AG08396 (cell line): Measurements from ENCODE around the gene PML.
"Not testable (repeated sequence)": the region's sequence is repeated elsewhere in the genome, so short reads cannot be mapped to it uniquely, and the experiment has no call there.

Experiments used
- DNase-seq: peaks from one replicate; pipeline ENCODE4 v3.0.0; 2012; ENCODE audit warnings: low spot score, mixed read lengths

Gene PML

DNA sequence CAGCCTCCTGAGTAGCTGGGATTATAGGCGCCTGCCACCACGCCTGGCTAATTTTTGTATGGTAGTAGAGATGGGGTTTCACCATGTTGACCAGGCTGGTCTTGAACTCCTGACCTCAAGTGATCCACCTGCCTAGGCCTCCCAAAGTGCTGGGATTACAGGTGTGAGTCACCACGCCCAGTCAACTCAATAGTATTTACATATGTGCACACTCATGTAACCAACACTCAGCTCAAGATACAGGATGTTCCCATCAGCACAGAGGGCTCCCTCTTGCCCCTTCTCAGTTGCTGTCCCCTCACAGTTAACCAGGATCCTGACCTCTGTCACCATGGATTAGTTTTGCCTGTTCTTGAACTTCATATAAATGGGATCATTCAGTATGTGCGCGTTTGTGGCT, 61.8 kb downstream of the PML start:
- not testable (repeated sequence) for DNase-seq

- not testable (repeated sequence) for DNase-seq
These were observed 64.7 kb downstream of the PML start for GRCh38 chr15:74059050-74059833.

DNA sequence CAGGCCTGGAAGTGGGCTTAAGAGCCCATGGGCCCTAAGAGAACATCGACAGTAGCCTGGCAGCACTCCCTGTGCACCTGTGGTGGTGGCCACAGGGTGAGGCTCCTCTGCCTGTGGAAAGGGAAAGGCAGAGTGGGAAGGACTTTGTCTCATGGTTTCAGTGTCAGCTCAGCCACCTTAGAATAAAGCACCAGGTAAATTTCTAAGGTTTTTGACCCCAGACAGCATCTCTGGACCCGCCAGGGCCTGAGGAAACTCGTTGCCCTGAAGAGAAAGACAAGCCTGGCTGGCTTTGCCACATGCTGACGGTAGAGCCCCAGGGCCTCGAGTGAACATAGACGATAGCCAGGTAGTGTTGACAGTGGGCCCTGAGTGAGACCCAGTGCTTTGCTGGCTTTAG, 65.7 kb downstream of the PML start:
- DNase-seq: no peak

DNA sequence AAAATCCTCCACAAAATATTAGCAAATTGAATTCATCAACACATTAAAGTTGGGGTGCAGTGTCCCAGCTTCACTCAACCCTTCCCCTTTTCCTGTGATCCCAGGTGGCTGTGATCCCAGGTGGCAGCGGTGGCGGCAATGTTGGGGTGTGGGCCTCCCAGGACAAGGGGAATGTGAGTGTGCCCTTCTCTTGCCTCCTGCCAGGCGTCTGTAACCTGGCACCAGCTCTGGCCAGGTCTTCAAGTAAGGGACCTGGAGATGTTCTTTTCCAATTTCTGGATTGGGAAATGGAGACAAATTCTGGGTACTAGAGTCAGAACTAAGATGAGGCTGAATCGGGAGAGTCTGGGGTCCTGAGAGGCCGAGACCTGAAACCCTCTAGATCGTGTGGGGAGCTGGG, 67.7 kb downstream of the PML start:
- DNase-seq: no peak

DNA sequence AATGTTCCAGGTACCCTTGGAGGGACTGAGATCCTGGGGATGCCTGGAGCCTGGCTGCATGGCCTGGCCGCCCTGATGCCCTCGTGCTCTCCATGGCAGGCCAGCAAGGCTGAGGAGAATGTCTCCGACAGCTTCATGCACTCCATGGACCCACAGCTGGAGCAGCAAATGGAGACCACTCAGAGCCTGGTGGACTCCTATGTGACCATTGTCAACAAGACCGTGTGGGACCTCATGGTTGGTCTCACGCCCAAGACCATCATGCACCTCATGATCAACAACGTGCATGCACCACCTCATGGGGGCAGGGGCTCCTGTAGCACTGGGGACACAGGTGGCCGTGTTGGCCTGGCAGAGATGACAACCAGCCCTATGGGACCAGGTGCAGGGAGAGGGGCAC, 68.2 kb downstream of the PML start:
- no peak for DNase-seq

DNA sequence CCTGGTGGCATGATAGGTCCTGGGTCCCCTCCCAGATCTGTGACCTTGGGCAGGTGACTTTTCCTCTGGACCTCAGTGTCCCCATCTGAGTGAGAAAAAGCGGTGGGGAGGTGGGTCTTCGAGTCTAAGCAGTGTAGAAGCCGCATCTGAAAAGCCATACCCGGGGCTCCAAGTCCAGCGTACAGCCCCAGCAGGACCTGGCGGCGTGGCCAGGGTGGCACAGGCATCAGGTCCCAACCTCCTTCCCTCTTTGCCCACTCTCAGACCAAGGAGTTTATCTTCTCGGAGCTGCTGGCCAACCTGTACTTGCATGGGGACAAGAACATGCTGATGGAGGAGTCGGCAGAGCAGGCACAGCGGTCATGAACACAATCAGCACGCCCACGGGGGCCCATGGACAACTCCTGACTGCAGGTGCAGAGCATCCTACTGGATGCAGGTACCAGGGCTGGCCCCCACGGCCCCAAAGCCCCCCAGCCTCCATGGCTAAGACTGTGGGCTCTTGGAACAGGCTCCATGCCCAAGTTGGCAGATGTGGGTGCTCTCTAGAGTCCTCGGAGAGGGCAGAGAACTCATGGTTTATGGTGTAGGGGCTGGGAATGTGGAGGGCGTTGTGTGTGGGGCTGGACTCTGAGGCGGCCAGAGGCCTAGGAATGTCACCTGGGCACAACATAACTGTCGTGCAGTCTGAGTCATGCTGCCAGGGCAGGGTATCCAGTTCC, 69.1 kb downstream of the PML start:
- not testable (repeated sequence) for DNase-seq

GRCh38 chr15:74064183-74064582, 69.7 kb downstream of the PML start:
- DNase-seq: not testable (repeated sequence)

GRCh38 chr15:74064822-74065221, 70.3 kb downstream of the PML start:
- not testable (repeated sequence) for DNase-seq

DNA sequence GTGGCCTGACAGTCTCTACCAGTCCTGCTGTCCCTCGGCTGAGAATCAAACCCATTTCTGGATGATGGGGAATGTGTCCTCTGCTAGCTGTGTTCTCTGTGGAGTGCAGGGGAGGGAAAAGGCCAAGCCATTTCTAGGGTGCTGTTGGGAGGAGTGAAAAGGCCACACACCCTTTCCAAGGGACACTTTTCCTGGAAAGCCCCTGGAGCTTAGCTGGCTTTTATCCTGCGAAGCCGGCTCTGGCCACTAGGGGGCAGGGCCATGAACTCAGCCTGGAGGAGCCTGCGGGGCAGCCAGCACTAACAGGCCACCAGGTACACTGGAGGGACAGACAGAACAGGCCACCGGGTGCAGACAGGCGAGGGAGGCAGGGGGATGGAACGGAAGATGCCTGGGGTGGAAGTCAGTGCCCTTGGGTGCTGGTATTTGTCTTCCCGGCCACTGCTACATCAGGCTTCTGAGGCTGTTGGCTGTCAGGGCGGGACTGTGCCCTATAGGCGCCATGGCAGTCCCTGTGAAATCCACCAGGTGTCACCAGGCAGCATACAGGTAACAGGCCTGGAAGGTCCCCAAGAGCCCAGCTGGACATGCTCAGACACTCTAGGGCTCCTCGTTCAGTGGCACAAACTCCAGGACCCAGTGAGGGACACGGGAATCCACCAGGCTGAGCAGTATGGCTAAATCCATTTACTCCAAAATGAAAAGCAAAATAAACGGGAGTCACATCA, 71.3 kb downstream of the PML start:
- DNase-seq: not testable (repeated sequence)

DNA sequence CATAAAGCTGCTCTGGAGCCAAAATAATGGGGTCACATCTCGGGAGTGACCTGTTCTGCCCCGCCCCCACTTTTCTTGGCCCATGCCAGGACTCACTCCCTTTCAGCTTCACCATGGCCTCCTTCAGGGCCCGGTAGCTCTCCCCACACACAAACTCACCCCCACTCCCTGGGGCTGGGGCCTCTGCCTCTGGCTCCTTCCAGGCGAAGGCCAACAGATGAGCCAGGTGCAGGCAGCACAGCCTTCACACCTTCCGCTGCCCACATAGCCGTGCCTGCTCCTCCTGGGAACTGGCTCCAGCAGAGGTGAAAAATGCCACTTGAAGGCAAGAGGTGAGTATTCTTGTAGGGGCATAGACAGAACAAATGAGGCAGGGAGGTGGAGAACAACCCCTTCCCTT, 77.1 kb downstream of the PML start:
- DNase-seq: not testable (repeated sequence)

GRCh38 chr15:74072132-74072531, 77.6 kb downstream of the PML start:
- not testable (repeated sequence) for DNase-seq

DNA sequence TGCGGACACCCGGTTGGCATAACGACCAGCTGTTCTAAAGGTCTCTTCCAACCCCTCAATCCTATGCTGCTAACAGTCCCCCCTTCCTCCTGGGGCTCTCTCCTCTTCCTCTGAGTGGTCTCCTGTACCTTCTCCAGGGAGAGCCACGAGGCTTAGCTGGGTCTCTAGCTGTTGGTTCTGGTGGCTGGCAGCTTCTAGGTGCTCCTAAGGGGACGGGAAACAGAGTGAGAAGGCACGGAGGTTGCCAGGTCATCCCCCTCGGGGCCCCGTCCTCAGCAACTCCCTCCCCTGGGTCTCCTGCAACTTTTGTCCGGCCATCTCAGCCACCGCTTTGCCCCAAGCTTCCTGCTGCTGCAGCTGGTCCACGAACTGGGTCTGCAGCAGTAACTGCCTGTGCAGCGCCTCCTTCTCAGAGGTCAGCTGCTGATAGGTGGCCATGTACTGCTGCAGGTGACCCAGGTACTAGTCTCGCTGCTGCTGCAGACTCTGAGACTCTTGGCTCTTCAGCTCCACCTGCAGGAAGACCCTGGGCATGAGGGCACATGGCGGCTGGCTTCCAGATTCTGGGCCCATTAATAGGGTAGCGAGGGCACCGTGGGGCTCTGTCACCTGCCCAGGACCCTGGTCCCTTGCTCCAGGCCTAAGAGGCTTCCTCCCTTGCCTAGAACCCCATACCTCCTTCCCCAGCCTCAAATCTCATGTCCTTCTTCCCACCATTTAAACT, 78.3 kb downstream of the PML start:
- not testable (repeated sequence) for DNase-seq

GRCh38 chr15:74075781-74076180, 81.3 kb downstream of the PML start:
- DNase-seq: not testable (repeated sequence)

- DNase-seq: not testable (repeated sequence)
These were observed 87.9 kb downstream of the PML start, which contains the start of gene GOLGA6A for GRCh38 chr15:74082450-74082849. Gene GOLGA6A, minus strand, starts transcription at chr15:74082550. Its CDS starts 41 bp downstream, at chr15:74082509.

DNA sequence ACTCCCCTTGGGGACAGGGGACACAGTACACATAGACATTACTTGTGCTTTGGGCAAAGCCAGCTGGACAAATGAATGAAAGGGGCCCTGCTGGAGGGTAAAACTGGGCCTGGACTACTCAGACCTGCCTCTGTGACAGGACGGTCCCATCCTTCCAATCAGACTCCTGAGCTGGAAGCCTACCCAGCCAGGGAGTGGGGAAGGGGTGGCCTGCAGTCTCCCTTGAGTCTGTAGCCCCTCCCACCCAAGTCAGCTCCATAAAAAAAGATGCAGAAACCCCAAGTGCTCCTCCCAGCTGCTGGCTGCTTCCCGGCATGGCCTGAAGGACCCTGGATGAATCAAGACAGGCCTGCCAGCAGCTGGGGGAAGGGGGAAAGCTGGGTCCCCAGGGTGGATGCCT, 100.1 kb downstream of the PML start:
- not testable (repeated sequence) for DNase-seq

GRCh38 chr15:74095610-74096009, 101.1 kb downstream of the PML start:
- DNase-seq: not testable (repeated sequence)

DNA sequence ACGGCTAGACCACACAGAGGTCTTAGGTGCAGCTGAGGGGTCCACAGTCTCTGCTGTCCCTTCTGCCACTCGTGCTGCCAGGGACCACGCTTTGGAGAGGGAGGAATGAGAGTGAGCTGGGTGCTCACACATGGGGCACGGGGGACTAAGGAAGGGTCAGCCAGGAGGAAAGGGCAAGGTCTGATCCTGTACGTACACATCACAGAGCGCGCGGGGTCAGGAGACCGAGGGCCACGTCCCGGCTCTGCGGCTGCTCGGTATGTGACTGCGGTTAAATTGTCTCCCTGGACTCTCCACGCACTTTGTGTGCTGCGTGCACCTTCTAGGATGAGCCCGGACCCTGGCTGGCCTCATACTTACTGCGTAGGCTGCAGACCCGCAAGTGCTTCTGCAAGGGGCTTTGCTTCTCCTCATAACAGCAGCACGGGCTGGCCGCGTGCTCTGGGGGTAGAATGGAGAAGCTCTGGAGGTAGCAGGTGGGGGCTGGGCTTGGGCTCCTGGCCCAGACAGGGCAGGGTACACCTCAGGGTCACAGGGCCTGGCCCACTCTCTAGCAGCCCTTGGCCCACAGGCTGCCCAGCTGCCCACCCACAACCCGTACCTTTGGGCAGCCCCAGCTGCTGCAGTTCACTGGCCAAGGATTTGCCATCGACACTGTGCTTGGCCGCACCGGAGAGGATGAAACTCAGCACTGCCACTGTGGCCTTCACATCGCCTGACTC, 102.4 kb downstream of the PML start:
- DNase-seq: not testable (repeated sequence)
